Prostate gland (tissue), 2 donors: ENCODE data around the gene PTBP3. TPM values are rescaled to one million over a fixed set of nuclear protein-coding genes. Genes with fewer than 3 reads are reported as not detected.

Experiments
- DNase-seq: peaks from one replicate; pipeline ENCODE4 v3.0.0-alpha.2; 2019; ENCODE audit warnings: low spot score
- H3K27ac ChIP-seq, 2 donors: fragments of 200-600 bp; sonication (generic); 2 replicates each; pipeline ENCODE4 v1.5.1; 2017 to 2019
- H3K27me3 ChIP-seq: fragments of 200-600 bp; sonication (generic); replicated peaks from 2 replicates; pipeline ENCODE4 v1.5.1; 2019; ENCODE audit not compliant: insufficient read depth
- H3K36me3 ChIP-seq, 2 donors: fragments of 200-600 bp; sonication (generic); 1 replicate in 1 of 2; 2 replicates in 1 of 2; pipeline versions ENCODE4 v1.5.1 to v1.8.1; 2017 to 2019
- H3K4me1 ChIP-seq: fragments of 200-600 bp; sonication (generic); replicated peaks from 2 replicates; pipeline ENCODE4 v1.5.1; 2019
- H3K4me3 ChIP-seq, 2 donors: fragments of 200-600 bp; sonication (generic); 2 replicates each; pipeline ENCODE4 v1.5.1; 2017 to 2019
- H3K9me3 ChIP-seq: fragments of 200-600 bp; sonication (generic); 2 replicates; pipeline ENCODE4 v1.5.1; 2017
- POLR2A ChIP-seq: fragments of 450-650 bp; IDR thresholded peaks from one replicate; pipeline ENCODE4 v1.6.1; 2016; ENCODE audit warnings: antibody characterized with exemption, mild to moderate bottlenecking
- POLR2AphosphoS5 ChIP-seq: sonication (generic); formaldehyde crosslinking; IDR thresholded peaks from one replicate; pipeline ENCODE4 v1.6.1; 2017; ENCODE audit warnings: antibody characterized with exemption
- WGBS: methylation state at CpG from one replicate; pipeline ENCODE4 v1.1.5; 2018; 5-methylcytosine and 5-hydroxymethylcytosine counted together
- intact Hi-C: fragments of 100-400 bp; cut with DNase I; formaldehyde crosslinking; loops from one replicate; pipeline ENCODE4 v1.14.2; 2022
- total RNA-seq, 2 donors: library from RNA; depleted of rRNA; stranded (reverse); fragments of >200 nt; gene quantifications; one replicate each; pipeline ENCODE4 v1.1.0, GENCODE V29; 2016
- TF ChIP-seq, protein P1 (sequence below), 4 experiments: fragments of 200-600 bp in 2 of 4; fragments of 450-650 bp in 2 of 4; sonication (generic) in 2 of 4; IDR thresholded peaks; 1 replicate in 3 of 4; 2 replicates in 1 of 4; pipeline ENCODE4 v1.5.1; 2016 to 2019; ENCODE audit warnings: antibody characterized with exemption in 4 of 4, mild to moderate bottlenecking in 2 of 4, moderate library complexity in 2 of 4

The PTBP3 gene
- total RNA-seq, 2 donors from 2014 or later: 56.6 to 140 TPM

DNA sequence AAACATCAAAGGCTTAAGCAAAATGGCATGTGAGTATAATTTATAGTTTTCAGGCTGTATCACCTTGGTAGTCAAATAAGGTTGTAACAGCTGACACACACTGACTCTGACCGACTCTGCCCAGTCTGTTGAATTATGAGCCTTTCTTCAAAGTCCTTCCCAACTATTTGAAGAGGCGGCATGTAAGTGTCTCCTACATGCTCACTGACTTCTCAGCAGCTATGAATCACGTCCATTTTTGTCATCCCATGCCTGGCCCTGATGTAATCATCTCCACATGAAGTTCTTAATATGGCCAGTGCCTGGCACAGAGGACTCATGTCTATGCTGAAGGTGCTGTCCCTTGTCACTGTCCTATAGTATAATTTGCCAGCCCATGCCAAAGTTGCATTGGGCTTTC is 5.1 kb upstream of the PTBP3 start:
- Histone ChIP-seq H3K36me3 (no peaks in the 10 kb centered on the region), H3K27me3 (no peaks in the 10 kb centered on the region), H3K27ac (no peak overlapping the region), H3K9me3 (no peaks in the 10 kb centered on the region), H3K4me3 (no peak overlapping the region), H3K4me1 (no peaks in the 10 kb centered on the region)
- TF ChIP-seq POLR2A: no peak
- TF ChIP-seq, protein P1, sequence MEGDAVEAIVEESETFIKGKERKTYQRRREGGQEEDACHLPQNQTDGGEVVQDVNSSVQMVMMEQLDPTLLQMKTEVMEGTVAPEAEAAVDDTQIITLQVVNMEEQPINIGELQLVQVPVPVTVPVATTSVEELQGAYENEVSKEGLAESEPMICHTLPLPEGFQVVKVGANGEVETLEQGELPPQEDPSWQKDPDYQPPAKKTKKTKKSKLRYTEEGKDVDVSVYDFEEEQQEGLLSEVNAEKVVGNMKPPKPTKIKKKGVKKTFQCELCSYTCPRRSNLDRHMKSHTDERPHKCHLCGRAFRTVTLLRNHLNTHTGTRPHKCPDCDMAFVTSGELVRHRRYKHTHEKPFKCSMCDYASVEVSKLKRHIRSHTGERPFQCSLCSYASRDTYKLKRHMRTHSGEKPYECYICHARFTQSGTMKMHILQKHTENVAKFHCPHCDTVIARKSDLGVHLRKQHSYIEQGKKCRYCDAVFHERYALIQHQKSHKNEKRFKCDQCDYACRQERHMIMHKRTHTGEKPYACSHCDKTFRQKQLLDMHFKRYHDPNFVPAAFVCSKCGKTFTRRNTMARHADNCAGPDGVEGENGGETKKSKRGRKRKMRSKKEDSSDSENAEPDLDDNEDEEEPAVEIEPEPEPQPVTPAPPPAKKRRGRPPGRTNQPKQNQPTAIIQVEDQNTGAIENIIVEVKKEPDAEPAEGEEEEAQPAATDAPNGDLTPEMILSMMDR (IDR thresholded peaks at IDR 0.05): no peak
- TF ChIP-seq POLR2AphosphoS5: no peak
- WGBS: 43% methylated on average over 3 of the region's 3 CpGs
- intact Hi-C loops: loop anchor here (10.0 kb wide), 2 partner anchors 376 to 476 kb away; partner anchors contain the start of gene INIP
- no peak for DNase-seq

GRCh38 chr9:112337547-112337946 is 4.1 kb upstream of the PTBP3 start:
- H3K9me3 ChIP-seq: no peaks in the 10 kb centered on the region
- no peaks in the 10 kb centered on the region for H3K36me3 ChIP-seq
- H3K27ac ChIP-seq: no peak overlapping the region
- no peaks in the 10 kb centered on the region for H3K27me3 ChIP-seq
- no peaks in the 10 kb centered on the region for H3K4me1 ChIP-seq
- intact Hi-C loops: loop anchor here (10.0 kb wide), 2 partner anchors 377 to 477 kb away; partner anchors contain the start of gene INIP
- no peak for TF ChIP-seq POLR2AphosphoS5
- TF ChIP-seq, protein P1 (IDR thresholded peaks at IDR 0.05): no peak
- no peak for TF ChIP-seq POLR2A
- WGBS: 40% methylated on average over 1 of the region's 1 CpG
- no peak overlapping the region for H3K4me3 ChIP-seq
- no peak for DNase-seq

GRCh38 chr9:112334432-112334841 is 1.0 kb upstream of the PTBP3 start:
- H3K9me3 ChIP-seq: no peaks in the 10 kb centered on the region
- H3K4me3 ChIP-seq: peak overlapping the region; percentile 99
- peak; percentile 21 for DNase-seq
- no peaks in the 10 kb centered on the region for H3K4me1 ChIP-seq
- intact Hi-C loops: loop anchor here (5.0 to 10.0 kb wide), 5 partner anchors 48 to 480 kb away; partner anchors contain the start of genes HSDL2 and INIP
- 16% methylated on average over 8 of the region's 8 CpGs for WGBS
- no peaks in the 10 kb centered on the region for H3K36me3 ChIP-seq
- no peaks in the 10 kb centered on the region for H3K27me3 ChIP-seq
- TF ChIP-seq, protein P1 (IDR thresholded peaks at IDR 0.05): no peak
- TF ChIP-seq POLR2A: no peak
- no peak for TF ChIP-seq POLR2AphosphoS5
- H3K27ac ChIP-seq: peak overlapping the region; percentile 87 to 97

- intact Hi-C loops: loop anchor here (2.0 to 10.0 kb wide), 6 partner anchors 48 to 481 kb away; partner anchors contain the start of genes HSDL2, INIP and UGCG
- peak overlapping the region; percentile 99 for H3K4me3 ChIP-seq
- H3K36me3 ChIP-seq: no peaks in the 10 kb centered on the region
- under 1% methylated on average over 53 of the region's 72 CpGs for WGBS
- no peaks in the 10 kb centered on the region for H3K4me1 ChIP-seq
- no peaks in the 10 kb centered on the region for H3K9me3 ChIP-seq
- no peaks in the 10 kb centered on the region for H3K27me3 ChIP-seq
- peak; percentile 94 for DNase-seq
- peak; percentile 12 for TF ChIP-seq POLR2AphosphoS5
- no peak for TF ChIP-seq POLR2A
- TF ChIP-seq, protein P1 (IDR thresholded peaks at IDR 0.05): peak; percentile 62 to 81 (median 68)
- H3K27ac ChIP-seq: peak overlapping the region; percentile 97 to 100
These were observed 416 bp upstream of the PTBP3 start for GRCh38 chr9:112333639-112334431.
